Measurements from ENCODE around the gene TPPP.

- TF ChIP-seq EZH2 (IDR thresholded peaks at IDR 0.05; ENCODE audit: borderline replicate concordance, insufficient read depth, low read depth, low read length, poor library complexity, severe bottlenecking) (no peak), CTCF (IDR thresholded peaks at IDR 0.05) (no peak)
Measured at GRCh38 chr5:685262-686171, 7.6 kb downstream of the TPPP start.

All from B cell (primary cell).